H1 (cell line): ENCODE measurements around the gene DLX2. TPM values are rescaled to one million over a fixed set of nuclear protein-coding genes. Genes with fewer than 3 reads are reported as not detected.

Experiments
- CTCF ChIA-PET: fragments of 300-600 bp; sonication (Branson Sonifier 250); formaldehyde crosslinking; loops from one replicate; lab custom pipeline; 2021; ENCODE audit not compliant: partially characterized antibody; lab: Charles Lee
- POLR2A ChIA-PET: fragments of 300-600 bp; sonication (Branson Sonifier 250); formaldehyde crosslinking; loops from one replicate; lab custom pipeline; 2021; ENCODE audit warnings: inconsistent platforms; ENCODE audit not compliant: partially characterized antibody; lab: Charles Lee
- DNase-seq, 2 experiments: peaks; one replicate each; pipeline versions ENCODE4 v3.0.0 to v3.0.0-alpha.2; 2010 to 2022; ENCODE audit warnings: low spot score in 2 of 2, low read depth in 1 of 2, mixed read lengths in 1 of 2
- FAIRE-seq: peaks from 2 replicates; lab custom pipeline; 2011; peaks lifted over from hg19 to GRCh38; lab: Jason Lieb, UNC
- H2AFZ ChIP-seq: 2 replicates; pipeline ENCODE4 v1.8.1; 2012; ENCODE audit warnings: low read length, inconsistent platforms
- H2AK5ac ChIP-seq: 2 replicates; pipeline ENCODE4 v1.6.1; 2013; ENCODE audit warnings: low read depth, low read length
- H2BK120ac ChIP-seq: replicated peaks from 2 replicates; pipeline ENCODE3; 2013; ENCODE audit warnings: low read depth, low read length, inconsistent platforms
- H2BK12ac ChIP-seq: 2 replicates; pipeline ENCODE4 v1.6.1; 2013; ENCODE audit warnings: low read depth, low read length
- H2BK15ac ChIP-seq: 2 replicates; pipeline ENCODE4 v1.6.1; 2013; ENCODE audit warnings: low read length
- H2BK20ac ChIP-seq: 2 replicates; pipeline ENCODE4 v1.6.1; 2013; ENCODE audit warnings: low read length
- H2BK5ac ChIP-seq: 2 replicates; pipeline ENCODE4 v1.6.1; 2013; ENCODE audit warnings: low read depth, low read length
- H3K14ac ChIP-seq: 2 replicates; pipeline ENCODE4 v1.6.1; 2013; ENCODE audit warnings: inconsistent platforms; ENCODE audit not compliant: insufficient read length
- H3K18ac ChIP-seq: 2 replicates; pipeline ENCODE4 v1.6.1; 2013; ENCODE audit warnings: low read length; ENCODE audit errors: extremely low read depth
- H3K23ac ChIP-seq: 2 replicates; pipeline ENCODE4 v1.6.1; 2013; ENCODE audit warnings: inconsistent platforms; ENCODE audit not compliant: insufficient read length
- H3K23me2 ChIP-seq: 2 replicates; pipeline ENCODE4 v1.6.1; 2013; ENCODE audit warnings: low read depth, low read length
- H3K27ac ChIP-seq: 2 replicates; pipeline ENCODE4 v1.6.1; 2011; ENCODE audit warnings: low read depth, low read length, inconsistent platforms
- H3K27me3 ChIP-seq, 4 experiments: replicated peaks in 1 of 4; 1 replicate in 1 of 4; 2 replicates in 3 of 4; pipeline versions ENCODE4 v1.6.1 to v1.8.1; 2011 to 2013; ENCODE audit warnings: low read length in 3 of 4, mild to moderate bottlenecking in 3 of 4, inconsistent platforms in 2 of 4, mixed read lengths in 2 of 4, moderate library complexity in 1 of 4; ENCODE audit not compliant: control insufficient read depth in 3 of 4, insufficient read depth in 3 of 4; ENCODE audit errors: extremely low read depth in 1 of 4
- H3K36me3 ChIP-seq, 4 experiments: 2 replicates each; pipeline versions ENCODE4 v1.6.1 to v1.8.1; 2011 to 2013; ENCODE audit warnings: mild to moderate bottlenecking in 4 of 4, low read length in 3 of 4, moderate library complexity in 2 of 4, control low read depth in 1 of 4, inconsistent platforms in 1 of 4; ENCODE audit not compliant: insufficient read depth in 4 of 4, control insufficient read depth in 2 of 4
- H3K4ac ChIP-seq: replicated peaks from 2 replicates; pipeline ENCODE3; 2013; ENCODE audit warnings: low read length, low read depth, mixed read lengths, inconsistent platforms; ENCODE audit not compliant: insufficient read length
- H3K4me1 ChIP-seq, 4 experiments: replicated peaks in 1 of 4; 1 replicate in 1 of 4; 2 replicates in 3 of 4; pipeline versions ENCODE4 v1.6.1 to v1.8.1; 2011 to 2013; ENCODE audit warnings: low read length in 3 of 4, inconsistent platforms in 2 of 4, mixed read lengths in 1 of 4; ENCODE audit not compliant: insufficient read depth in 4 of 4, control insufficient read depth in 3 of 4
- H3K4me2 ChIP-seq, 2 experiments: 2 replicates each; pipeline versions ENCODE4 v1.6.1 to v1.8.1; 2011 to 2013; ENCODE audit warnings: low read depth in 2 of 2, low read length in 2 of 2, control low read depth in 1 of 2, inconsistent platforms in 1 of 2, mild to moderate bottlenecking in 1 of 2; ENCODE audit not compliant: insufficient read depth in 1 of 2
- H3K4me3 ChIP-seq, 4 experiments: fragments of 200-600, 300-600 bp in 1 of 4; sonication (generic), shearing (Covaris generic), sonication (Bioruptor Twin) in 1 of 4; 2 replicates each; pipeline versions ENCODE4 v1.5.1 to v1.8.1; 2011 to 2016; ENCODE audit warnings: low read length in 4 of 4, low read depth in 3 of 4, control low read depth in 2 of 4, inconsistent platforms in 2 of 4, mild to moderate bottlenecking in 2 of 4, mixed read lengths in 1 of 4, moderate library complexity in 1 of 4; ENCODE audit not compliant: insufficient read depth in 2 of 4; ENCODE audit errors: extremely low read depth in 1 of 4
- H3K56ac ChIP-seq: replicated peaks from 2 replicates; pipeline ENCODE3; 2013; ENCODE audit warnings: low read depth, mild to moderate bottlenecking, mixed read lengths, low read length, inconsistent platforms; ENCODE audit not compliant: insufficient read length
- H3K79me1 ChIP-seq: 2 replicates; pipeline ENCODE4 v1.6.1; 2013; ENCODE audit warnings: low read depth, low read length, control low read depth
- H3K79me2 ChIP-seq, 2 experiments: 2 replicates each; pipeline versions ENCODE4 v1.6.1 to v1.8.1; 2012 to 2013; ENCODE audit warnings: low read length in 2 of 2, mild to moderate bottlenecking in 2 of 2, inconsistent platforms in 1 of 2; ENCODE audit not compliant: insufficient read depth in 2 of 2, control insufficient read depth in 1 of 2
- H3K9ac ChIP-seq, 4 experiments: replicated peaks in 1 of 4; 1 replicate in 1 of 4; 2 replicates in 3 of 4; pipeline versions ENCODE4 v1.6.1 to v1.8.1; 2011 to 2013; ENCODE audit warnings: low read depth in 3 of 4, low read length in 3 of 4, control low read depth in 2 of 4, mild to moderate bottlenecking in 2 of 4, moderate library complexity in 2 of 4, inconsistent platforms in 1 of 4; ENCODE audit errors: extremely low read depth in 1 of 4
- H3K9me3 ChIP-seq, 2 experiments: 2 replicates each; pipeline versions ENCODE4 v1.6.1 to v1.8.1; 2012 to 2013; ENCODE audit warnings: mild to moderate bottlenecking in 2 of 2, moderate library complexity in 2 of 2, control low read depth in 1 of 2, inconsistent platforms in 1 of 2, low read depth in 1 of 2, low read length in 1 of 2, mixed read lengths in 1 of 2; ENCODE audit not compliant: insufficient read depth in 2 of 2
- H4K20me1 ChIP-seq, 2 experiments: replicated peaks in 1 of 2; 2 replicates each; pipeline versions ENCODE3 to v1.8.1; 2011 to 2013; ENCODE audit warnings: inconsistent platforms in 2 of 2, low read length in 2 of 2, mild to moderate bottlenecking in 1 of 2; ENCODE audit not compliant: insufficient read depth in 2 of 2, control insufficient read depth in 1 of 2
- H4K5ac ChIP-seq: 2 replicates; pipeline ENCODE4 v1.6.1; 2013; ENCODE audit warnings: low read length, low read depth, mixed read lengths, inconsistent platforms; ENCODE audit not compliant: insufficient read length
- H4K8ac ChIP-seq: 2 replicates; pipeline ENCODE4 v1.8.0; 2013; ENCODE audit warnings: mild to moderate bottlenecking, moderate library complexity, low read length, inconsistent platforms; ENCODE audit not compliant: insufficient read depth; ENCODE audit errors: extremely low read depth
- H4K91ac ChIP-seq: replicated peaks from 2 replicates; pipeline ENCODE3; 2013; ENCODE audit warnings: low read length, mixed read lengths, inconsistent platforms; ENCODE audit not compliant: insufficient read length
- CHD1 ChIP-seq: IDR thresholded peaks from 2 replicates; pipeline ENCODE4 v1.6.1; 2012; ENCODE audit warnings: low read depth, low read length, improper control_type of control experiment
- SUZ12 ChIP-seq: fragments of 200-600 bp; sonication (generic); IDR thresholded peaks from 2 replicates; pipeline ENCODE4 v1.6.1; 2012; ENCODE audit warnings: mild to moderate bottlenecking, inconsistent platforms, low read length, moderate library complexity, mixed read lengths
- WGBS, 2 experiments: shearing (Covaris generic) in 1 of 2; methylation state at CpG; one replicate each; pipeline versions ENCODE4 v1.1.6 to v1.1.7; 2013 to 2015; ENCODE audit warnings: low lambda C conversion rate in 2 of 2, mixed read lengths in 2 of 2, inconsistent platforms in 1 of 2, low coverage in 1 of 2, missing lambda C conversion rate in 1 of 2; ENCODE audit not compliant: insufficient replicate concordance in 2 of 2, insufficient coverage in 1 of 2, insufficient read length in 1 of 2; ENCODE audit errors: extremely low coverage in 1 of 2, missing lambda C conversion rate in 1 of 2; 5-methylcytosine and 5-hydroxymethylcytosine counted together
- polyA plus RNA-seq, 7 experiments: library from polyadenylated mRNA; depleted of rRNA in 3 of 7; stranded (reverse) in 5 of 7; unstranded in 2 of 7; fragments of >200 nt in 5 of 7; fragments of 200-250 nt in 2 of 7; gene quantifications; 1 replicate in 5 of 7; 2 replicates in 1 of 7; 4 replicates in 1 of 7; pipeline versions ENCODE4 v1.2.1 to v1.2.3, GENCODE V29; 2011 to 2013; ENCODE audit warnings: missing spikeins in 2 of 7, mixed read lengths in 2 of 7
- total RNA-seq: library from RNA; stranded (reverse); fragmentation: NEBNext Ultra II Directional; extraction: Animal tissue kit (Norgen Biotek cat#: 25700); gene quantifications from 2 replicates; pipeline ENCODE4 v1.2.1, GENCODE V29; 2021
- TF ChIP-seq, protein P1 (sequence below): IDR thresholded peaks from 2 replicates; pipeline ENCODE4 v1.6.1; 2011; ENCODE audit warnings: low read length, improper control_type of control experiment

DLX2 gene
- total and polyA plus RNA-seq, 2 of the 8 experiments (the other 6 are each of a cell fraction or from before 2014, with no cell fraction given): 0.45 TPM; not detected in 1

GRCh38 chr2:172066394-172066886 lies 36.3 kb downstream of the DLX2 start:
- Histone ChIP-seq H3K23ac (no peak overlapping the region), H2BK20ac (no peak overlapping the region), H3K4me1 (no peaks in the 10 kb centered on the region), H4K8ac (no peak overlapping the region), H3K36me3 (no peaks in the 10 kb centered on the region), H3K27me3 (no peaks in the 10 kb centered on the region), H3K4me3 (no peak overlapping the region), H3K27ac (no peak overlapping the region), H3K9me3 (no peaks in the 10 kb centered on the region), H4K91ac (no peak overlapping the region), H2BK5ac (no peak overlapping the region), H3K14ac (no peak overlapping the region), H2BK120ac (no peak overlapping the region), H4K5ac (no peak overlapping the region), H3K9ac (no peak overlapping the region)
- FAIRE-seq: no peak
- 92% methylated on average over 4 of the region's 4 CpGs; no CpG with 5 or more reads in 1 of the 2 experiments for WGBS, 2 experiments
- DNase-seq: no peak
- TF ChIP-seq, protein P1, sequence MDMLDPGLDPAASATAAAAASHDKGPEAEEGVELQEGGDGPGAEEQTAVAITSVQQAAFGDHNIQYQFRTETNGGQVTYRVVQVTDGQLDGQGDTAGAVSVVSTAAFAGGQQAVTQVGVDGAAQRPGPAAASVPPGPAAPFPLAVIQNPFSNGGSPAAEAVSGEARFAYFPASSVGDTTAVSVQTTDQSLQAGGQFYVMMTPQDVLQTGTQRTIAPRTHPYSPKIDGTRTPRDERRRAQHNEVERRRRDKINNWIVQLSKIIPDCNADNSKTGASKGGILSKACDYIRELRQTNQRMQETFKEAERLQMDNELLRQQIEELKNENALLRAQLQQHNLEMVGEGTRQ: no peak
- TF ChIP-seq SUZ12 (no peak), CHD1 (no peak)
- TF ChIP-seq, all 59 proteins: peak for 0
- H2BK12ac ChIP-seq: no peak overlapping the region
- no peak overlapping the region for H3K4me2 ChIP-seq
- ChIA-PET CTCF (interaction anchor here (0.8 kb wide), 1 partner anchor 9 kb away, joined by 6 read pairs; no protein-coding TSS in a partner anchor), POLR2A (interaction anchor here (0.5 to 0.6 kb wide), 2 partner anchors 19 to 86 kb away, joined by 3 read pairs; no protein-coding TSS in a partner anchor)
- no peaks in the 10 kb centered on the region for H4K20me1 ChIP-seq
- H3K18ac ChIP-seq: no peak overlapping the region
- H2BK15ac ChIP-seq: no peak overlapping the region
- H2AK5ac ChIP-seq: no peak overlapping the region
- no peak overlapping the region for H2AFZ ChIP-seq
- no peak overlapping the region for H3K56ac ChIP-seq
- H3K23me2 ChIP-seq: no peaks in the 10 kb centered on the region
- no peaks in the 10 kb centered on the region for H3K79me2 ChIP-seq
- H3K4ac ChIP-seq: no peak overlapping the region
- H3K79me1 ChIP-seq: no peaks in the 10 kb centered on the region
